Measurements from ENCODE around the gene SCN2B. TPM values are rescaled to one million over a fixed set of nuclear protein-coding genes. Genes with fewer than 3 reads are reported as not detected.

The SCN2B gene
- total and polyA plus RNA-seq, 2 of the 13 experiments (the other 11 are each of a cell fraction or from before 2014, with no cell fraction given) = 0.01 to 0.02 TPM

GRCh38 chr11:118202599-118203422 lies 26.4 kb upstream of the SCN2B start (continued):
- TF ChIP-seq, protein P1, sequence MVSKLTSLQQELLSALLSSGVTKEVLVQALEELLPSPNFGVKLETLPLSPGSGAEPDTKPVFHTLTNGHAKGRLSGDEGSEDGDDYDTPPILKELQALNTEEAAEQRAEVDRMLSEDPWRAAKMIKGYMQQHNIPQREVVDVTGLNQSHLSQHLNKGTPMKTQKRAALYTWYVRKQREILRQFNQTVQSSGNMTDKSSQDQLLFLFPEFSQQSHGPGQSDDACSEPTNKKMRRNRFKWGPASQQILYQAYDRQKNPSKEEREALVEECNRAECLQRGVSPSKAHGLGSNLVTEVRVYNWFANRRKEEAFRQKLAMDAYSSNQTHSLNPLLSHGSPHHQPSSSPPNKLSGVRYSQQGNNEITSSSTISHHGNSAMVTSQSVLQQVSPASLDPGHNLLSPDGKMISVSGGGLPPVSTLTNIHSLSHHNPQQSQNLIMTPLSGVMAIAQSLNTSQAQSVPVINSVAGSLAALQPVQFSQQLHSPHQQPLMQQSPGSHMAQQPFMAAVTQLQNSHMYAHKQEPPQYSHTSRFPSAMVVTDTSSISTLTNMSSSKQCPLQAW (CRISPR knock-in tag; IDR thresholded peaks at IDR 0.05) = peak; percentile 99
- TF ChIP-seq ZNF264 (CRISPR knock-in tag; IDR thresholded peaks at IDR 0.05) (peak; percentile 51), ZFP36L2 (CRISPR knock-in tag; IDR thresholded peaks at IDR 0.05) (no peak), RFX3 (CRISPR knock-in tag; IDR thresholded peaks at IDR 0.05) (peak; percentile 45; the same call in 1 of the 2 replicates), CCDC6 (CRISPR knock-in tag; IDR thresholded peaks at IDR 0.05) (peak; percentile 23; the same call in 1 of the 2 replicates), ZNF598 (CRISPR knock-in tag; IDR thresholded peaks at IDR 0.05; ENCODE audit: borderline replicate concordance) (no peak), MIER3 (CRISPR knock-in tag; IDR thresholded peaks at IDR 0.05; ENCODE audit: borderline replicate concordance) (peak; percentile 77; the same call in 1 of the 2 replicates), REXO4 (CRISPR knock-in tag; IDR thresholded peaks at IDR 0.05; ENCODE audit: borderline replicate concordance) (no peak), NFYC (CRISPR knock-in tag; IDR thresholded peaks at IDR 0.05) (no peak), ZSCAN22 (CRISPR knock-in tag; IDR thresholded peaks at IDR 0.05) (0 out of 2 replicates have a peak, but pooled peaks have one; percentile 61), RXRB (CRISPR knock-in tag; IDR thresholded peaks at IDR 0.05; ENCODE audit: borderline replicate concordance) (peak; percentile 86; the same call in 1 of the 2 replicates), HNF4G (IDR thresholded peaks at IDR 0.05; ENCODE audit: borderline replicate concordance, low read depth, low read length) (peak; percentile 92), HNF4G (CRISPR knock-in tag; IDR thresholded peaks at IDR 0.05; ENCODE audit: borderline replicate concordance, low read depth) (peak; percentile 95), KLF12 (CRISPR knock-in tag; IDR thresholded peaks at IDR 0.05; ENCODE audit: borderline replicate concordance) (no peak)
- TF ChIP-seq, protein P2, sequence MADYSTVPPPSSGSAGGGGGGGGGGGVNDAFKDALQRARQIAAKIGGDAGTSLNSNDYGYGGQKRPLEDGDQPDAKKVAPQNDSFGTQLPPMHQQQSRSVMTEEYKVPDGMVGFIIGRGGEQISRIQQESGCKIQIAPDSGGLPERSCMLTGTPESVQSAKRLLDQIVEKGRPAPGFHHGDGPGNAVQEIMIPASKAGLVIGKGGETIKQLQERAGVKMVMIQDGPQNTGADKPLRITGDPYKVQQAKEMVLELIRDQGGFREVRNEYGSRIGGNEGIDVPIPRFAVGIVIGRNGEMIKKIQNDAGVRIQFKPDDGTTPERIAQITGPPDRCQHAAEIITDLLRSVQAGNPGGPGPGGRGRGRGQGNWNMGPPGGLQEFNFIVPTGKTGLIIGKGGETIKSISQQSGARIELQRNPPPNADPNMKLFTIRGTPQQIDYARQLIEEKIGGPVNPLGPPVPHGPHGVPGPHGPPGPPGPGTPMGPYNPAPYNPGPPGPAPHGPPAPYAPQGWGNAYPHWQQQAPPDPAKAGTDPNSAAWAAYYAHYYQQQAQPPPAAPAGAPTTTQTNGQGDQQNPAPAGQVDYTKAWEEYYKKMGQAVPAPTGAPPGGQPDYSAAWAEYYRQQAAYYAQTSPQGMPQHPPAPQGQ (CRISPR knock-in tag; IDR thresholded peaks at IDR 0.05; ENCODE audit: borderline replicate concordance) = no peak
- TF ChIP-seq, protein P3, sequence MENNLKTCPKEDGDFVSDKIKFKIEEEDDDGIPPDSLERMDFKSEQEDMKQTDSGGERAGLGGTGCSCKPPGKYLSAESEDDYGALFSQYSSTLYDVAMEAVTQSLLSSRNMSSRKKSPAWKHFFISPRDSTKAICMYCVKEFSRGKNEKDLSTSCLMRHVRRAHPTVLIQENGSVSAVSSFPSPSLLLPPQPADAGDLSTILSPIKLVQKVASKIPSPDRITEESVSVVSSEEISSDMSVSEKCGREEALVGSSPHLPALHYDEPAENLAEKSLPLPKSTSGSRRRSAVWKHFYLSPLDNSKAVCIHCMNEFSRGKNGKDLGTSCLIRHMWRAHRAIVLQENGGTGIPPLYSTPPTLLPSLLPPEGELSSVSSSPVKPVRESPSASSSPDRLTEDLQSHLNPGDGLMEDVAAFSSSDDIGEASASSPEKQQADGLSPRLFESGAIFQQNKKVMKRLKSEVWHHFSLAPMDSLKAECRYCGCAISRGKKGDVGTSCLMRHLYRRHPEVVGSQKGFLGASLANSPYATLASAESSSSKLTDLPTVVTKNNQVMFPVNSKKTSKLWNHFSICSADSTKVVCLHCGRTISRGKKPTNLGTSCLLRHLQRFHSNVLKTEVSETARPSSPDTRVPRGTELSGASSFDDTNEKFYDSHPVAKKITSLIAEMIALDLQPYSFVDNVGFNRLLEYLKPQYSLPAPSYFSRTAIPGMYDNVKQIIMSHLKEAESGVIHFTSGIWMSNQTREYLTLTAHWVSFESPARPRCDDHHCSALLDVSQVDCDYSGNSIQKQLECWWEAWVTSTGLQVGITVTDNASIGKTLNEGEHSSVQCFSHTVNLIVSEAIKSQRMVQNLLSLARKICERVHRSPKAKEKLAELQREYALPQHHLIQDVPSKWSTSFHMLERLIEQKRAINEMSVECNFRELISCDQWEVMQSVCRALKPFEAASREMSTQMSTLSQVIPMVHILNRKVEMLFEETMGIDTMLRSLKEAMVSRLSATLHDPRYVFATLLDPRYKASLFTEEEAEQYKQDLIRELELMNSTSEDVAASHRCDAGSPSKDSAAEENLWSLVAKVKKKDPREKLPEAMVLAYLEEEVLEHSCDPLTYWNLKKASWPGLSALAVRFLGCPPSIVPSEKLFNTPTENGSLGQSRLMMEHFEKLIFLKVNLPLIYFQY (CRISPR knock-in tag; IDR thresholded peaks at IDR 0.05; ENCODE audit: borderline replicate concordance) = peak; percentile 82; the same call in 1 of the 2 replicates
- TF ChIP-seq, protein P4, sequence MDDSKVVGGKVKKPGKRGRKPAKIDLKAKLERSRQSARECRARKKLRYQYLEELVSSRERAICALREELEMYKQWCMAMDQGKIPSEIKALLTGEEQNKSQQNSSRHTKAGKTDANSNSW (CRISPR knock-in tag; IDR thresholded peaks at IDR 0.05; ENCODE audit: borderline replicate concordance) = no peak
- TF ChIP-seq, protein P5, sequence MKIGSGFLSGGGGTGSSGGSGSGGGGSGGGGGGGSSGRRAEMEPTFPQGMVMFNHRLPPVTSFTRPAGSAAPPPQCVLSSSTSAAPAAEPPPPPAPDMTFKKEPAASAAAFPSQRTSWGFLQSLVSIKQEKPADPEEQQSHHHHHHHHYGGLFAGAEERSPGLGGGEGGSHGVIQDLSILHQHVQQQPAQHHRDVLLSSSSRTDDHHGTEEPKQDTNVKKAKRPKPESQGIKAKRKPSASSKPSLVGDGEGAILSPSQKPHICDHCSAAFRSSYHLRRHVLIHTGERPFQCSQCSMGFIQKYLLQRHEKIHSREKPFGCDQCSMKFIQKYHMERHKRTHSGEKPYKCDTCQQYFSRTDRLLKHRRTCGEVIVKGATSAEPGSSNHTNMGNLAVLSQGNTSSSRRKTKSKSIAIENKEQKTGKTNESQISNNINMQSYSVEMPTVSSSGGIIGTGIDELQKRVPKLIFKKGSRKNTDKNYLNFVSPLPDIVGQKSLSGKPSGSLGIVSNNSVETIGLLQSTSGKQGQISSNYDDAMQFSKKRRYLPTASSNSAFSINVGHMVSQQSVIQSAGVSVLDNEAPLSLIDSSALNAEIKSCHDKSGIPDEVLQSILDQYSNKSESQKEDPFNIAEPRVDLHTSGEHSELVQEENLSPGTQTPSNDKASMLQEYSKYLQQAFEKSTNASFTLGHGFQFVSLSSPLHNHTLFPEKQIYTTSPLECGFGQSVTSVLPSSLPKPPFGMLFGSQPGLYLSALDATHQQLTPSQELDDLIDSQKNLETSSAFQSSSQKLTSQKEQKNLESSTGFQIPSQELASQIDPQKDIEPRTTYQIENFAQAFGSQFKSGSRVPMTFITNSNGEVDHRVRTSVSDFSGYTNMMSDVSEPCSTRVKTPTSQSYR (CRISPR knock-in tag; IDR thresholded peaks at IDR 0.05; ENCODE audit: borderline replicate concordance) = peak; percentile 89; the same call in 1 of the 2 replicates
